ENCODE measurements around the gene MEX3A. TPM values are rescaled to one million over a fixed set of nuclear protein-coding genes. Genes with fewer than 3 reads are reported as not detected.

The MEX3A gene
- total and polyA plus RNA-seq, 2 of the 8 experiments (the other 6 are each of a cell fraction or from before 2014, with no cell fraction given) = 34.1 to 52.4 TPM

- TF ChIP-seq JUN (IDR thresholded peaks at IDR 0.05; ENCODE audit: low read depth, low read length) = peak; percentile 94
- TF ChIP-seq GABPA (IDR thresholded peaks at IDR 0.05; ENCODE audit: borderline replicate concordance, insufficient read depth, low read length) = no peak
- 0 out of 2 replicates have a peak, but pooled peaks have one; percentile 26 for TF ChIP-seq KDM5A (IDR thresholded peaks at IDR 0.05; ENCODE audit: low read length)
- TF ChIP-seq TAF1 (IDR thresholded peaks at IDR 0.05; ENCODE audit: low read depth, low read length) = peak; percentile 55; the same call in 1 of the 2 replicates
- peak; percentile 45 for TF ChIP-seq E2F6 (IDR thresholded peaks at IDR 0.05)
- peak; percentile 88 for TF ChIP-seq ATF2 (IDR thresholded peaks at IDR 0.05; ENCODE audit: low read length)
- peak; percentile 96 to 99 (median 99) for TF ChIP-seq CTCF (IDR thresholded peaks at IDR 0.05; ENCODE audit: control extremely low read depth in 1 of 3, insufficient read depth in 1 of 3, low read depth in 1 of 3, low read length in 3 of 3)
- TF ChIP-seq SIN3A (conservative IDR thresholded peaks at IDR 0.05 in 1 of 2, IDR thresholded peaks at IDR 0.05 in 1 of 2; ENCODE audit: low read depth in 1 of 2, low read length in 2 of 2) = peak in 1 of 2 experiments; percentile 85; a peak in 2 of 4 replicates
- TF ChIP-seq EP300 (IDR thresholded peaks at IDR 0.05; ENCODE audit: borderline replicate concordance in 1 of 2, low read depth in 2 of 2, low read length in 2 of 2) = peak in 1 of 2 experiments; percentile 26; a peak in 1 of 3 replicates
- TF ChIP-seq ATF3 (IDR thresholded peaks at IDR 0.05; ENCODE audit: insufficient read depth, low read depth, low read length) = 0 out of 2 replicates have a peak, but pooled peaks have one; percentile 55
- TF ChIP-seq POLR2AphosphoS5 (IDR thresholded peaks at IDR 0.05; ENCODE audit: low read depth, low read length) = peak; percentile 59; the same call in 1 of the 2 replicates
- TF ChIP-seq RBBP5 (IDR thresholded peaks at IDR 0.05; ENCODE audit: borderline replicate concordance, low read depth, low read length) = no peak
- peak; percentile 51; the same call in 1 of the 2 replicates for TF ChIP-seq SP1 (IDR thresholded peaks at IDR 0.05; ENCODE audit: low read depth, low read length)
- no peak for TF ChIP-seq SIRT6 (IDR thresholded peaks at IDR 0.05; ENCODE audit: low read length)
- TF ChIP-seq MAFK (IDR thresholded peaks at IDR 0.05; ENCODE audit: low read depth, low read length) = peak; percentile 72; the same call in 1 of the 2 replicates
- TF ChIP-seq RAD21 (IDR thresholded peaks at IDR 0.05 in 1 of 2, conservative IDR thresholded peaks at IDR 0.05 in 1 of 2; ENCODE audit: low read depth in 2 of 2, low read length in 2 of 2) = peak; percentile 96 to 100
These were observed 47.7 kb upstream of the MEX3A start (continued) for GRCh38 chr1:156129687-156130577.

All from H1 (cell line).